ENCODE measurements around the gene FABP3. TPM values are rescaled to one million over a fixed set of nuclear protein-coding genes. Genes with fewer than 3 reads are reported as not detected.

The FABP3 gene
- total RNA-seq, 1 donor from 2014 or later: 2.2 TPM

DNA sequence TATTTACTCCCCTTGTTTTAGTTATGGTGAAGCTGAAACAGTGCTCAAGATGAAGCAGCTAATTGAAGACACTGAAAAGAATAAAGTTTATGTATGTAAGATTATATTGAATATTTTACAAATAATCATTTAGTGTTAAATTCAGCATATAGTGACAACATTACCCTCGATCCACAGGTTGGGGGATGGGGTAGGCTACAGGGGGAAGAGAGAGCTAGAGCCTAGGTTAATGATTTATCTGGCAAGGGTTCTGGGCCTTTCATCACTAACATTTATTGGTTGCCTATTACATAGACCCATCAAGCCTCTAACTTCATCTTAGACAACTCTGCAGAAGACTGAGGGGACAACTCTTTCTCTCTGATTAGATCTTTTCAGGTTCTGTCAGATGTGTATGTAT, 54.7 kb downstream of the FABP3 start:
- H3K9ac ChIP-seq: no peak overlapping the region
- no peaks in the 10 kb centered on the region for H3K79me2 ChIP-seq (ENCODE audit: low read depth)
- TF ChIP-seq EZH2 (IDR thresholded peaks at IDR 0.05): no peak
- TF ChIP-seq EZH2phosphoT487 (IDR thresholded peaks at IDR 0.05): no peak
- TF ChIP-seq, protein P1, sequence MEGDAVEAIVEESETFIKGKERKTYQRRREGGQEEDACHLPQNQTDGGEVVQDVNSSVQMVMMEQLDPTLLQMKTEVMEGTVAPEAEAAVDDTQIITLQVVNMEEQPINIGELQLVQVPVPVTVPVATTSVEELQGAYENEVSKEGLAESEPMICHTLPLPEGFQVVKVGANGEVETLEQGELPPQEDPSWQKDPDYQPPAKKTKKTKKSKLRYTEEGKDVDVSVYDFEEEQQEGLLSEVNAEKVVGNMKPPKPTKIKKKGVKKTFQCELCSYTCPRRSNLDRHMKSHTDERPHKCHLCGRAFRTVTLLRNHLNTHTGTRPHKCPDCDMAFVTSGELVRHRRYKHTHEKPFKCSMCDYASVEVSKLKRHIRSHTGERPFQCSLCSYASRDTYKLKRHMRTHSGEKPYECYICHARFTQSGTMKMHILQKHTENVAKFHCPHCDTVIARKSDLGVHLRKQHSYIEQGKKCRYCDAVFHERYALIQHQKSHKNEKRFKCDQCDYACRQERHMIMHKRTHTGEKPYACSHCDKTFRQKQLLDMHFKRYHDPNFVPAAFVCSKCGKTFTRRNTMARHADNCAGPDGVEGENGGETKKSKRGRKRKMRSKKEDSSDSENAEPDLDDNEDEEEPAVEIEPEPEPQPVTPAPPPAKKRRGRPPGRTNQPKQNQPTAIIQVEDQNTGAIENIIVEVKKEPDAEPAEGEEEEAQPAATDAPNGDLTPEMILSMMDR (IDR thresholded peaks at IDR 0.05): no peak
- no peak overlapping the region for H2AFZ ChIP-seq (replicated peaks)
- Mint-ChIP-seq H3K27me3 (ENCODE audit: insufficient read depth, low read depth) (no peaks in the 10 kb centered on the region), H3K36me3 (peaks cover 15% of the 10 kb centered on the region), H3K4me3 (no peak overlapping the region), H3K4me1 (no peaks in the 10 kb centered on the region), H3K27ac (no peak overlapping the region), H3K9me3 (no peaks in the 10 kb centered on the region)
- DNase-seq (ENCODE audit: low spot score): no peak
- no peaks in the 10 kb centered on the region for H3F3A ChIP-seq (ENCODE audit: low read depth)
- H3K4me1 ChIP-seq: no peaks in the 10 kb centered on the region
- H3K27ac ChIP-seq: no peak overlapping the region
- H3K27me3 ChIP-seq: no peaks in the 10 kb centered on the region
- H4K20me1 ChIP-seq (ENCODE audit: low read depth): peaks cover 3% of the 10 kb centered on the region
- no peak overlapping the region for H3K4me2 ChIP-seq
- H3K4me3 ChIP-seq: no peak overlapping the region
- peaks cover 9% of the 10 kb centered on the region for H3K36me3 ChIP-seq
- no peaks in the 10 kb centered on the region for H3K9me3 ChIP-seq (ENCODE audit: low read depth)

DNA sequence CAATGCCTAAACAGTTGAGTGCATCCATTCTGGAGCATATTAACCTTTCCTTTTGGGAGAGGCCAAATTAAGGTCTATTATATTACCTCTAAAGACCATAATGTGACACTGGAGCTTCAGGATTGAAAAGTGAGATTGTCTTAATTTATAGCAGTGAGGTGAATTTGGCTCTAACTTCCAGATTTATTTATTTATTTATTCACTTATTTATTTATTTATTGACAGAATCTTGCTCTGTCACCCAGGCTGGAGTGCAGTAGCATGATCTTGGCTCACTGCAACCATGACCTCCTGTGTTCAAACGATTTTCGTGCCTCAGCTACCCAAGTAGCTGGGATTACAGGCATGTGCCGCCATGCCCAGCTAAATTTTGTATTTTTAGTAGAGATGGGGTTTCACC, 57.0 kb downstream of the FABP3 start:
- peaks cover 9% of the 10 kb centered on the region for H3K36me3 ChIP-seq
- Mint-ChIP-seq H3K27me3 (ENCODE audit: insufficient read depth, low read depth) (no peaks in the 10 kb centered on the region), H3K9me3 (no peaks in the 10 kb centered on the region), H3K36me3 (peaks cover 20% of the 10 kb centered on the region), H3K4me3 (no peak overlapping the region), H3K4me1 (no peaks in the 10 kb centered on the region), H3K27ac (no peak overlapping the region)
- TF ChIP-seq EZH2phosphoT487 (IDR thresholded peaks at IDR 0.05): no peak
- no peak for TF ChIP-seq EZH2 (IDR thresholded peaks at IDR 0.05)
- TF ChIP-seq, protein P1 (IDR thresholded peaks at IDR 0.05): no peak
- no peaks in the 10 kb centered on the region for H3K9me3 ChIP-seq (ENCODE audit: low read depth)
- H4K20me1 ChIP-seq (ENCODE audit: low read depth): peaks cover 3% of the 10 kb centered on the region
- no peak for DNase-seq (ENCODE audit: low spot score)
- no peaks in the 10 kb centered on the region for H3F3A ChIP-seq (ENCODE audit: low read depth)
- H3K4me1 ChIP-seq: no peaks in the 10 kb centered on the region
- no peak overlapping the region for H3K4me3 ChIP-seq
- H3K27me3 ChIP-seq: no peaks in the 10 kb centered on the region
- H3K9ac ChIP-seq: no peak overlapping the region
- no peak overlapping the region for H3K4me2 ChIP-seq
- H3K79me2 ChIP-seq (ENCODE audit: low read depth): no peaks in the 10 kb centered on the region
- no peak overlapping the region for H3K27ac ChIP-seq
- no peak overlapping the region for H2AFZ ChIP-seq (replicated peaks)

Other genes with a start within 250 kb of the FABP3 start
- gene NKAIN1, start 133.2 kb downstream of the FABP3 start, total RNA-seq (ENCODE audit: low replicate concordance): 14.5 and 24.0 TPM in 2 replicates
- gene SNRNP40, start 76.3 kb downstream of the FABP3 start, total RNA-seq (ENCODE audit: low replicate concordance): 163 and 179 TPM in 2 replicates
- 51.1 and 55.0 TPM in 2 replicates for gene ZCCHC17, start 76.0 kb downstream of the FABP3 start, total RNA-seq (ENCODE audit: low replicate concordance)
- 9.6 and 30.1 TPM in 2 replicates for gene SERINC2, start 40.1 kb upstream of the FABP3 start, total RNA-seq (ENCODE audit: low replicate concordance)
- not detected in 2 replicates for gene TINAGL1, start 203.4 kb upstream of the FABP3 start, total RNA-seq (ENCODE audit: low replicate concordance)
- gene HCRTR1, start 244.6 kb upstream of the FABP3 start, total RNA-seq (ENCODE audit: low replicate concordance): 0.06 TPM in 1 of 2 replicates, not detected in the other